ENCODE measurements around the gene ALOX15B.

ALOX15B gene

GRCh38 chr17:8038954-8039610 is at the start of gene ALOX15B:
ALOX15B (plus strand) TSS chr17:8039059; CDS start chr17:8039156, 97 bp downstream.
- DNase-seq, result no peak

- DNase-seq, result peak; percentile 87 to 92
These were observed 48.8 kb upstream of the ALOX15B start for GRCh38 chr17:7989781-7990655.

DNA sequence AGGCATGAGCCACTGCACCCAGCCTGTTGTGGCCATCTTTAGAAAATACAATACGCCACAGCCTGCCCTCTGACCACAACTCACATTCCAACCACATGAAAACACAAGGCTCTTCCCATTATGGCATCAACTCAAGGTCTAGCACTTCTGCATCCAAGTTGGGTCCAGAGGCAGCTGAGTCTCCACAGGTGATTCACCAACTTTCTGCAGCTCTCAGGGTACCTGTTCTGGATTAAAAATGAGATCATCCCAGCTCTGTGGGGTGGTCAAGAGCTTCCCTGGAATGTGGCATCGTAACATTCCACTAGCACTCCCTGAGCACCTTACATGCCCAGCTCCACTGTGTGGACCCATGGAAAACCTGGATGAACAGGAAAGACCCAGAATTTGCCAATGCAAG is 46.3 kb upstream of the ALOX15B start:
- DNase-seq, result no peak

DNA sequence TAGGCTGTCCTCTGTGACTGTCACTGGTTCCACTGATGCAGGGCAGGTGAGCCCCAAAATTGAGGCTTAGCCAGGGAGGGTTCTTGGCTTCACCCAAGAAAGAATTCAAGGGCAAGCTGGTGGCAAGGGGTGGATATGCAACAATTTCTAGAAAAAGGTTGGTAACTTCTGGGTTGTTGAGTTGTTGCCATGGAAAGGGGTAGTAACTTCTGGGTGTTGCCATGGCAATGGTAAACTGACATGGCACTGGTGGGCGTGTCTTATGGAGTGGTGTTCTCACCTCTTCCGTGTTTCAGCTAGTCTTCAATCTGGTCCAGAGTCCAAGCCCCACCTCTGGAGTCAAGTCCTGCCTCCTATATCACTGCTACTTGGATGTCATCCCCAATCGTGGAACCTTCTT is 45.9 kb upstream of the ALOX15B start:
- DNase-seq, result peak; percentile 27 to 57

- no peak for DNase-seq
These were observed 44.8 kb upstream of the ALOX15B start for GRCh38 chr17:7993972-7994589.

GRCh38 chr17:7995724-7996123 is 43.1 kb upstream of the ALOX15B start:
- no peak for DNase-seq

DNA sequence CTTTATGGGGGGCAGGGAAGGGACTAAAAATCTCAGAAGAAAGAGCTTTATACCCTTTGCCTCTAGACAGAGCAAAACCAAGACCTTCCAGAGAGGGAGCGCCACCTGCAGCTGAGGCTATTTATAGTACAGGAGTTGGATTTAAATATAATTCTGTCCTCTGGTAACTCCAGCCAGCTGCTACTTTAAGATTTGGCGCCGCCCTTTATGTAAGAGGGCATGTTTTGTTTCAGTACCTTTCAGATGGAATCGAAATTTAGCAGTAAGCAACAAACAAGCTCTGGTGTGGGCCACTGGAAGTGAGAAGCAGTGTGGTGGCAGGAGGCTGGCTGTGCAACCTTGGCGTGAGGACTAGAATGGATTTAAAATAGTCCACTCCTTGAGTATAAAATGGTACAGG is 41.7 kb upstream of the ALOX15B start:
- DNase-seq, result peak in 1 of 2 donors; percentile 39

DNA sequence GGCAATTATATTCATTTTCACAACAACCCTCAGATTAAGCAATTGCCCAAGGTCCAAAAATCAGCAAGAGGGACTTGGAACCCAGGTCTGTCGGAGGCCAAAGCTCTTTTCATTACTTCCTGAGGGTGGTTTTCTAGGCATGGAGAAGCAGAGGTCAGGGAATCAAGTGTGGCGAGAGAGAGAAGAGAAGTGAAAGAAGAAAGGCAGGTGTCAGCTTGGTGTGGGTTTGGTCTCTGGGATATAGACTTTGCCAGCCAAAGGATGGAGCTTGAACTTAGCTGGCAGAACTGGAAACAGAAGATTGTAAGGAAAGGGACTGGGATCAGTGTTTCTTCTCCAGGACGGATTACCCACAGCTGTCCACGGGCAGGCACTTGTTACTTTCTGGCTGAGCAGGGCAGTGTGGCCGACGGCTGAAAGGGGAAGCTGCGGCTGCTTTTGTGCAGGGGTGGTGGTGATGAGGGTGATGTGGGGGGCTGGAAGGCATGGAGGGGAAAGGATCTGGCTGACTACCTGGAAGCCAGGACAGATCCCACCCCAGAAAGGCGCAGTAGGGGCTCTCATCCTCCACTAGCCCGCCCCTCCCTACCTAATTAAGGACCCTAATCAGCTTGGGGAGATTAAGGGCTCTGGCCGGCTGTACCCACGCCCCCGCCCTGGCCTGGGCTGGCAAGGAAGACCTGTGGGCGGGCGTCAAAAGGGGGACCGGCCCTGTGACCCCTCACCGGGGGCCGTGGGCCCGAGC is 36.7 kb upstream of the ALOX15B start, which contains the start of gene GUCY2D:
Gene GUCY2D (plus strand): TSS at position 640 of the 745 bp plus-strand sequence. CDS start 433 bp downstream, outside the sequence.
- DNase-seq, result no peak

DNA sequence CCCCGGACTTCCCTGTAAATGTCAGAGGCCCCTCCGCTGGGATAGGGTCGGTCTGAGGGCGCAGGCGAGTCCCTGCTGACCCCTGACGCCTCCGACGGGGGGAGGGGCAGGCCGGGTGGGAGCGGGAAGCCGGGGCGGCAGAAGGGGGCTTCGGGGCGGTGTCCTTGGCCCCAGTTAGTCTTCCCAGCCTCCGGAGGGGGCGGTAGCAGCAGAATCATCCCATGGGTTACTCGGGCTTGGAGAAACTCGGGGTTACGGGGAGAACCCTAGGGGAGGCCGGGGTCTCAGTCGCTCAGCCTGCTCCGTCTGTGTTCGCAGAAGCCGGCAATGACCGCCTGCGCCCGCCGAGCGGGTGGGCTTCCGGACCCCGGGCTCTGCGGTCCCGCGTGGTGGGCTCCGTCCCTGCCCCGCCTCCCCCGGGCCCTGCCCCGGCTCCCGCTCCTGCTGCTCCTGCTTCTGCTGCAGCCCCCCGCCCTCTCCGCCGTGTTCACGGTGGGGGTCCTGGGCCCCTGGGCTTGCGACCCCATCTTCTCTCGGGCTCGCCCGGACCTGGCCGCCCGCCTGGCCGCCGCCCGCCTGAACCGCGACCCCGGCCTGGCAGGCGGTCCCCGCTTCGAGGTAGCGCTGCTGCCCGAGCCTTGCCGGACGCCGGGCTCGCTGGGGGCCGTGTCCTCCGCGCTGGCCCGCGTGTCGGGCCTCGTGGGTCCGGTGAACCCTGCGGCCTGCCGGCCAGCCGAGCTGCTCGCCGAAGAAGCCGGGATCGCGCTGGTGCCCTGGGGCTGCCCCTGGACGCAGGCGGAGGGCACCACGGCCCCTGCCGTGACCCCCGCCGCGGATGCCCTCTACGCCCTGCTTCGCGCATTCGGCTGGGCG is 35.9 kb upstream of the ALOX15B start:
- no peak for DNase-seq

- no peak for DNase-seq
These were observed 35.2 kb upstream of the ALOX15B start for GRCh38 chr17:8003594-8004181.

- no peak for DNase-seq
These were observed 34.0 kb upstream of the ALOX15B start for GRCh38 chr17:8004899-8005298.

- no peak for DNase-seq
These were observed 33.5 kb upstream of the ALOX15B start for GRCh38 chr17:8005357-8005756.

- DNase-seq, result no peak
These were observed 32.7 kb upstream of the ALOX15B start for GRCh38 chr17:8005967-8006730.

DNA sequence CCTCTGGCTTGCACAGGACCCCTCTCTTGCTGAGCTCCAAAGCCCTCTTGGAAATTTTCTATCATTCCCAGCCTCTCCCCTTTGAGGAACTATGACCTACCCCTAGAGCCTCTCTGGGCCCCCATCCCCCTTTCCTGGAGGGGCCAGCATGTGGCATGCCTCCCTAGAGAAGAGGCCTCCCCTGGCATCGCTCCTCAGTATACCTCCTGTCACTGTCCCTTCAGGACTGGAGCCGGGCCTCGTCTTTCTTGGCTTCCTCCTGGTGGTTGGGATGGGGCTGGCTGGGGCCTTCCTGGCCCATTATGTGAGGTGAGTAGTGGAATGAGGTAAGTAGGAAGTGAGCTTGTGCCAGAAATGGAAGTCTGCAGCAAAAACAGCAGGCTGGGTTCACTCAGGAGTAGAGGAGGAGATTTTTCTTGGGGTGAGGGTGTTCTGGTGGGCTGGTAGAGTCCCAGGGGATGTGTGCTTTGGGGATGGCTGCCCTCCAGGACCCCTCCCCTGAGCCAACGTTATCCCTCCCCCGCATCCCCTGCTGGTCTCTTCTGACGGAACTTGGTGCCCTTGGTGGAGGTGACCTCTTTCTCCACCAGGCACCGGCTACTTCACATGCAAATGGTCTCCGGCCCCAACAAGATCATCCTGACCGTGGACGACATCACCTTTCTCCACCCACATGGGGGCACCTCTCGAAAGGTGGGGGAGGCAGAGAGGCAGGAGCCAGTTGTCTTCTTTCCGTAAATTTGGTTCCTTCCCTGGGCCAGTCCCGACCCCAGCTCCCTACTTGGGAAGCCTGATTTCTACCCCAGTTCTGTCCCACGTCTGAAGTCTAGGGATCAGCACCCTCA is 31.8 kb upstream of the ALOX15B start:
- no peak for DNase-seq

GRCh38 chr17:8007836-8008235 is 31.0 kb upstream of the ALOX15B start:
- no peak for DNase-seq

DNA sequence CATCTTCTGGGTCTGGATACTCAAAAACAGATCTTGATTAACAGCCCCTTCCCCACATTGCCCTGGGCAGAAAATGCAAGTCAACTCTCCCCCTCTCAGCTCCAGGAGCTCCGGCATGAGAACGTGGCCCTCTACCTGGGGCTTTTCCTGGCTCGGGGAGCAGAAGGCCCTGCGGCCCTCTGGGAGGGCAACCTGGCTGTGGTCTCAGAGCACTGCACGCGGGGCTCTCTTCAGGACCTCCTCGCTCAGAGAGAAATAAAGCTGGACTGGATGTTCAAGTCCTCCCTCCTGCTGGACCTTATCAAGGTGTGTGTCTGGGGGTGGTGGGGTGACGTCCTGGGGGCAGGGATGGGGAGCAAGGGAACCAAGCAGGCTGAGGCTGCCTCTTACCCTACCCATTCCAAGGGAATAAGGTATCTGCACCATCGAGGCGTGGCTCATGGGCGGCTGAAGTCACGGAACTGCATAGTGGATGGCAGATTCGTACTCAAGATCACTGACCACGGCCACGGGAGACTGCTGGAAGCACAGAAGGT is 26.7 kb upstream of the ALOX15B start:
- DNase-seq, result no peak

DNA sequence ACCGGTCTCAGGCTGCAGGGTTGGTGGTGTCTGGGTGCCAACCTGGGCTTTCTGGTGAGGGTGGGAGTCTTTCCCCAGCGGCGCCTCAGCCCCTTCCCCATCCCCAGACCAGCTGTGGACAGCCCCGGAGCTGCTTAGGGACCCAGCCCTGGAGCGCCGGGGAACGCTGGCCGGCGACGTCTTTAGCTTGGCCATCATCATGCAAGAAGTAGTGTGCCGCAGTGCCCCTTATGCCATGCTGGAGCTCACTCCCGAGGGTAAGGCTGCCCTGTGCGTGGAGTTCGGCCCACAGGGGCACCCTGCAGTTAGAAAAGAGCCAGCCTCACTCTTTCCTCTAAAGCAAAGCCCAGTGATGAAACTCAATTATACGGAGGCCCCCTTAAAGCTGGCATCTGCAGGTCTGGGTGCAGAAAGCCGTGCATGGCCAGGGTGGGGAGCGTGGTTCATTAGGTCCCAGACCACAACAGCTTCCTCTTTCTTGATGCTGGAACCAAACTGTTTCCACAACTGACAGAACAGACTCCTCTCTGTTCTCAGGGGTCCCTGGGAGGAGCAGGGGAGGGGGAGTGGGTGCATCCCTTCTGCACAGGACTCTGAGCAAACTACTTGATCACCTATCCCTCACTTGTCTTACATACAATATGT is 25.7 kb upstream of the ALOX15B start:
- no peak for DNase-seq

- DNase-seq, result no peak
These were observed 24.9 kb upstream of the ALOX15B start for GRCh38 chr17:8013731-8014557.

All from CD4-positive, alpha-beta T cell treated with Interleukin-1 beta for 1 hour (primary cell).